Muscle layer of colon (tissue), 2 donors: Measurements from ENCODE around the gene SLC25A34.

ENCODE experiments used
- H3K27ac ChIP-seq: one replicate; pipeline ENCODE4 v1.7.0; 2013; ENCODE audit warnings: low read depth, mild to moderate bottlenecking, low read length, moderate library complexity
- H3K27me3 ChIP-seq, 2 donors: one replicate each; pipeline ENCODE4 v1.7.0; 2013; ENCODE audit warnings: low read length in 2 of 2, mild to moderate bottlenecking in 2 of 2; ENCODE audit not compliant: insufficient read depth in 2 of 2, control insufficient read depth in 1 of 2
- H3K36me3 ChIP-seq: one replicate; pipeline ENCODE4 v1.7.0; 2013; ENCODE audit warnings: mild to moderate bottlenecking, low read length; ENCODE audit not compliant: insufficient read depth
- H3K4me1 ChIP-seq: one replicate; pipeline ENCODE4 v1.7.0; 2013; ENCODE audit warnings: mild to moderate bottlenecking, low read length; ENCODE audit not compliant: insufficient read depth
- H3K4me3 ChIP-seq, 2 donors: one replicate each; pipeline ENCODE4 v1.7.0; 2013; ENCODE audit warnings: low read length in 2 of 2, low read depth in 1 of 2, mild to moderate bottlenecking in 1 of 2, moderate library complexity in 1 of 2
- H3K9ac ChIP-seq: one replicate; pipeline ENCODE4 v1.7.0; 2013; ENCODE audit warnings: low read length
- H3K9me3 ChIP-seq: one replicate; pipeline ENCODE4 v1.7.0; 2013; ENCODE audit warnings: mild to moderate bottlenecking, low read length
- donor health status: abdominal sarcoma.
- donor health status: Adenocarcinoma of cecum.

SLC25A34 gene

GRCh38 chr1:15727424-15727823, 8.6 kb upstream of the SLC25A34 start:
- peaks cover 70% of the 10 kb centered on the region for H3K36me3 ChIP-seq
- H3K4me3 ChIP-seq: no peak overlapping the region
- no peaks in the 10 kb centered on the region for H3K27me3 ChIP-seq
- no peak overlapping the region for H3K9ac ChIP-seq
- H3K27ac ChIP-seq: no peak overlapping the region
- no peaks in the 10 kb centered on the region for H3K9me3 ChIP-seq
- peaks cover 8% of the 10 kb centered on the region for H3K4me1 ChIP-seq

- Histone ChIP-seq H3K9ac (no peak overlapping the region), H3K27me3 (no peaks in the 10 kb centered on the region), H3K4me3 (no peak overlapping the region), H3K27ac (no peak overlapping the region), H3K4me1 (peaks cover 2% of the 10 kb centered on the region), H3K9me3 (no peaks in the 10 kb centered on the region), H3K36me3 (peaks cover 75% of the 10 kb centered on the region)
Observed at GRCh38 chr1:15727866-15728534, 8.1 kb upstream of the SLC25A34 start.

GRCh38 chr1:15728937-15729657, 7.0 kb upstream of the SLC25A34 start:
- no peaks in the 10 kb centered on the region for H3K4me1 ChIP-seq
- H3K9ac ChIP-seq: no peak overlapping the region
- no peaks in the 10 kb centered on the region for H3K27me3 ChIP-seq
- no peaks in the 10 kb centered on the region for H3K9me3 ChIP-seq
- H3K27ac ChIP-seq: no peak overlapping the region
- peaks cover 86% of the 10 kb centered on the region for H3K36me3 ChIP-seq
- H3K4me3 ChIP-seq: no peak overlapping the region

- H3K4me1 ChIP-seq: peaks cover 1% of the 10 kb centered on the region
- H3K27ac ChIP-seq: no peak overlapping the region
- no peak overlapping the region for H3K9ac ChIP-seq
- H3K27me3 ChIP-seq: no peaks in the 10 kb centered on the region
- no peaks in the 10 kb centered on the region for H3K9me3 ChIP-seq
- no peak overlapping the region for H3K4me3 ChIP-seq
- peaks cover 89% of the 10 kb centered on the region for H3K36me3 ChIP-seq
Observed at GRCh38 chr1:15730423-15730822, 5.6 kb upstream of the SLC25A34 start.

- no peaks in the 10 kb centered on the region for H3K27me3 ChIP-seq
- peaks cover 6% of the 10 kb centered on the region for H3K4me1 ChIP-seq
- H3K4me3 ChIP-seq: no peak overlapping the region
- H3K9me3 ChIP-seq: no peaks in the 10 kb centered on the region
- no peak overlapping the region for H3K9ac ChIP-seq
- no peak overlapping the region for H3K27ac ChIP-seq
- H3K36me3 ChIP-seq: peaks cover 83% of the 10 kb centered on the region
Observed at GRCh38 chr1:15730936-15731335, 5.1 kb upstream of the SLC25A34 start.

GRCh38 chr1:15731735-15732685, 4.0 kb upstream of the SLC25A34 start:
- H3K4me1 ChIP-seq: peaks cover 11% of the 10 kb centered on the region
- H3K9ac ChIP-seq: no peak overlapping the region
- H3K36me3 ChIP-seq: peaks cover 73% of the 10 kb centered on the region
- no peak overlapping the region for H3K27ac ChIP-seq
- no peak overlapping the region for H3K4me3 ChIP-seq
- no peaks in the 10 kb centered on the region for H3K9me3 ChIP-seq
- H3K27me3 ChIP-seq: no peaks in the 10 kb centered on the region

- H3K27me3 ChIP-seq: no peaks in the 10 kb centered on the region
- H3K36me3 ChIP-seq: peaks cover 66% of the 10 kb centered on the region
- no peak overlapping the region for H3K27ac ChIP-seq
- peaks cover 11% of the 10 kb centered on the region for H3K4me1 ChIP-seq
- H3K9ac ChIP-seq: no peak overlapping the region
- H3K4me3 ChIP-seq: no peak overlapping the region
- no peaks in the 10 kb centered on the region for H3K9me3 ChIP-seq
Observed at GRCh38 chr1:15732686-15733081, 3.4 kb upstream of the SLC25A34 start.

GRCh38 chr1:15733218-15733725, 2.8 kb upstream of the SLC25A34 start:
- H3K9ac ChIP-seq: no peak overlapping the region

GRCh38 chr1:15733726-15734226, 2.3 kb upstream of the SLC25A34 start:
- Histone ChIP-seq H3K4me3 (no peak overlapping the region), H3K9me3 (no peaks in the 10 kb centered on the region), H3K4me1 (peaks cover 11% of the 10 kb centered on the region), H3K27me3 (no peaks in the 10 kb centered on the region), H3K27ac (no peak overlapping the region), H3K9ac (no peak overlapping the region), H3K36me3 (peaks cover 55% of the 10 kb centered on the region)

More at GRCh38 chr1:15733218-15733725, 2.8 kb upstream of the SLC25A34 start:
- Histone ChIP-seq H3K4me3 (no peak overlapping the region), H3K27me3 (no peaks in the 10 kb centered on the region), H3K27ac (no peak overlapping the region), H3K9me3 (no peaks in the 10 kb centered on the region), H3K36me3 (peaks cover 60% of the 10 kb centered on the region), H3K4me1 (peaks cover 11% of the 10 kb centered on the region)

- Histone ChIP-seq H3K9me3 (no peaks in the 10 kb centered on the region), H3K4me3 (no peak overlapping the region), H3K4me1 (peaks cover 11% of the 10 kb centered on the region), H3K27me3 (no peaks in the 10 kb centered on the region), H3K9ac (no peak overlapping the region), H3K27ac (no peak overlapping the region), H3K36me3 (peaks cover 50% of the 10 kb centered on the region)
Observed at GRCh38 chr1:15734296-15734695, 1.8 kb upstream of the SLC25A34 start.

GRCh38 chr1:15734901-15735300, 1.2 kb upstream of the SLC25A34 start:
- peaks cover 45% of the 10 kb centered on the region for H3K36me3 ChIP-seq
- H3K9ac ChIP-seq: no peak overlapping the region
- peak overlapping the region; percentile 34 for H3K27ac ChIP-seq

More at GRCh38 chr1:15734901-15735300, 1.2 kb upstream of the SLC25A34 start:
- Histone ChIP-seq H3K4me3 (no peak overlapping the region), H3K27me3 (no peaks in the 10 kb centered on the region), H3K9me3 (no peaks in the 10 kb centered on the region), H3K4me1 (peaks cover 11% of the 10 kb centered on the region)
